BE2C (cell line): ENCODE measurements around the gene PRR16.
A peak's percentile ranks its signal among the peaks of the same experiment; 100 is the strongest.

Source experiments
- DNase-seq: peaks from one replicate; pipeline ENCODE4 v3.0.0-alpha.2; 2020
- H3K27me3 ChIP-seq: fragments of 250-450 bp; sonication (Bioruptor Pico); 2 replicates; pipeline ENCODE4 v1.5.1; 2020; ENCODE audit warnings: mild to moderate bottlenecking
- H3K36me3 ChIP-seq: fragments of 250-450 bp; sonication (Bioruptor Pico); 2 replicates; pipeline ENCODE4 v1.5.1; 2020; ENCODE audit warnings: mild to moderate bottlenecking
- H3K4me1 ChIP-seq: fragments of 250-450 bp; sonication (Bioruptor Pico); 2 replicates; pipeline ENCODE4 v1.5.1; 2020
- H3K4me3 ChIP-seq: 2 replicates; pipeline ENCODE4 v1.5.1; 2011; ENCODE audit warnings: low read depth, low read length
- H3K9me3 ChIP-seq: fragments of 250-450 bp; sonication (Bioruptor Pico); 2 replicates; pipeline ENCODE4 v1.5.1; 2020
- CTCF ChIP-seq: IDR thresholded peaks from 2 replicates; pipeline ENCODE4 v1.5.1; 2012; ENCODE audit warnings: mild to moderate bottlenecking, low read depth, low read length

Gene PRR16

GRCh38 chr5:120683580-120683979 is 219.5 kb downstream of the PRR16 start:
- H3K9me3 ChIP-seq = no peaks in the 10 kb centered on the region
- H3K27me3 ChIP-seq = no peaks in the 10 kb centered on the region
- DNase-seq = no peak
- peaks cover 16% of the 10 kb centered on the region for H3K4me1 ChIP-seq
- TF ChIP-seq CTCF = no peak
- no peaks in the 10 kb centered on the region for H3K36me3 ChIP-seq
- H3K4me3 ChIP-seq = no peak overlapping the region

DNA sequence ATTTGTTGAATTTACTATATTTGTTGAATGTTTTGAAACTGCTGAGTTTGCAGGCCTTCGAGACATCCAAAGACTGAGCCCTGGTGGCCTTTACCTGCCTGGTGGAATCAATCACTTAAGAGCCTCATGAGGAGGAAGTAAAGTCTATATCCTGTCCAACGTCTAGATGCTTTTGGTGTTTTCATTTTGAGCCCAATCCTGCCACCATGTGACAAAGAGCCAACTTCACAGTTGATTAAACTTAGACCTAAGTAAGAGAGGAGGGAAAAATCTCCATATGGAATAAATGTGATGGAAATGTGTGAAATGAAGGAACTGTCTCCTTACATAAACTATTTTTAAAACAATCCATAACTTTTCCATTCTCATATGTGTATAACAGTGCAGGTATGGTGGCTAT is 220.1 kb downstream of the PRR16 start:
- Histone ChIP-seq H3K36me3 (no peaks in the 10 kb centered on the region), H3K27me3 (no peaks in the 10 kb centered on the region), H3K9me3 (no peaks in the 10 kb centered on the region), H3K4me3 (no peak overlapping the region), H3K4me1 (peaks cover 16% of the 10 kb centered on the region)
- DNase-seq = no peak
- no peak for TF ChIP-seq CTCF

- Histone ChIP-seq H3K4me3 (no peak overlapping the region), H3K9me3 (no peaks in the 10 kb centered on the region), H3K4me1 (peaks cover 16% of the 10 kb centered on the region), H3K36me3 (no peaks in the 10 kb centered on the region), H3K27me3 (no peaks in the 10 kb centered on the region)
- peak; percentile 73 for TF ChIP-seq CTCF
- peak; percentile 40 for DNase-seq
Measured at GRCh38 chr5:120684749-120685415, 220.8 kb downstream of the PRR16 start.

GRCh38 chr5:120690621-120691407 is 226.7 kb downstream of the PRR16 start:
- TF ChIP-seq CTCF = no peak
- no peaks in the 10 kb centered on the region; the same call in 1 of the 2 replicates for H3K4me1 ChIP-seq
- H3K36me3 ChIP-seq = no peaks in the 10 kb centered on the region
- no peak for DNase-seq
- H3K9me3 ChIP-seq = no peaks in the 10 kb centered on the region
- no peak overlapping the region for H3K4me3 ChIP-seq
- no peaks in the 10 kb centered on the region for H3K27me3 ChIP-seq

DNA sequence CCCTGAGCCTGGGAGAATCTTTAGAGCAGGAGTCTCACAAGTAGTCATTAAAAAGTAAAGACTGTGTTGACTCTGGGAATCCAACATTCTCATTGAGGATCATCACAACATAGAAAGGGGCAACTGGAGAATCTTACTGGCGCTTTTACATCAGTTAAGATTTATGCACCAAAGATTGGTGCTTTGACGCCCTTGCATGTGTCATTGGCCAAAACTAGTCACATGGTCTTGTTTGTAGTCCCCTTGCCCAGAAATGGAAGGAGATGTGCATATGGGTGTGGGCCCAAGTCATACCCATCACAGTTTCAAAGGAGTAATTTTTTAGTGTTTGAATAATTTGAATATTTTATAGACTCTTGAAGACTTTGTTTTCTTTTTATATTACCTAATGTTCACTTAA is 228.2 kb downstream of the PRR16 start:
- H3K4me1 ChIP-seq = no peaks in the 10 kb centered on the region; the same call in 1 of the 2 replicates
- TF ChIP-seq CTCF = no peak
- no peak overlapping the region for H3K4me3 ChIP-seq
- no peak for DNase-seq
- no peaks in the 10 kb centered on the region for H3K9me3 ChIP-seq
- H3K36me3 ChIP-seq = no peaks in the 10 kb centered on the region
- no peaks in the 10 kb centered on the region for H3K27me3 ChIP-seq

- DNase-seq = no peak
- Histone ChIP-seq H3K9me3 (no peaks in the 10 kb centered on the region), H3K4me3 (no peak overlapping the region), H3K4me1 (no peaks in the 10 kb centered on the region; the same call in 1 of the 2 replicates), H3K27me3 (no peaks in the 10 kb centered on the region), H3K36me3 (no peaks in the 10 kb centered on the region)
- no peak for TF ChIP-seq CTCF
Measured at GRCh38 chr5:120695368-120695880, 231.3 kb downstream of the PRR16 start.
